CD14-positive monocyte (primary cell): ENCODE measurements around the gene FDPS. TPM values are rescaled to one million over a fixed set of nuclear protein-coding genes. Genes with fewer than 3 reads are reported as not detected.

Experiments used
- DNase-seq, 3 donors: peaks; one replicate each; pipeline ENCODE4 v3.0.0-alpha.2; 2011 to 2022
- H2AFZ ChIP-seq: 2 replicates; pipeline ENCODE4 v1.6.0; 2012; ENCODE audit warnings: mild to moderate bottlenecking, low read depth, low read length, inconsistent platforms; ENCODE audit not compliant: insufficient read depth, poor library complexity, severe bottlenecking
- H3K27ac ChIP-seq, 2 donors: 1 replicate in 1 of 2; 2 replicates in 1 of 2; pipeline ENCODE4 v1.5.1; 2012 to 2013; ENCODE audit warnings: low read length in 2 of 2, control low read depth in 1 of 2, inconsistent platforms in 1 of 2, low read depth in 1 of 2, mild to moderate bottlenecking in 1 of 2
- H3K27me3 ChIP-seq, 2 donors: one replicate each; pipeline versions ENCODE4 v1.6.0 to v1.6.1; 2011 to 2013; ENCODE audit warnings: low read length in 2 of 2; ENCODE audit not compliant: control insufficient read depth in 2 of 2, insufficient read depth in 2 of 2
- H3K36me3 ChIP-seq, 2 donors: replicated peaks in 1 of 2; 1 replicate in 1 of 2; 2 replicates in 1 of 2; pipeline versions ENCODE4 v1.5.1 to v1.6.1; 2012 to 2013; ENCODE audit warnings: low read length in 2 of 2, control low read depth in 1 of 2, inconsistent platforms in 1 of 2, mild to moderate bottlenecking in 1 of 2; ENCODE audit not compliant: insufficient read depth in 2 of 2, control insufficient read depth in 1 of 2
- H3K4me1 ChIP-seq, 2 donors: 1 replicate in 1 of 2; 2 replicates in 1 of 2; pipeline versions ENCODE4 v1.5.1 to v1.6.1; 2012 to 2013; ENCODE audit warnings: low read length in 2 of 2, control low read depth in 1 of 2, inconsistent platforms in 1 of 2, mild to moderate bottlenecking in 1 of 2, moderate library complexity in 1 of 2; ENCODE audit not compliant: insufficient read depth in 2 of 2, control insufficient read depth in 1 of 2
- H3K4me2 ChIP-seq: replicated peaks from 2 replicates; pipeline ENCODE3; 2012; ENCODE audit warnings: low read length, moderate library complexity, mild to moderate bottlenecking; ENCODE audit not compliant: poor library complexity, severe bottlenecking; ENCODE audit errors: extremely low read depth
- H3K4me3 ChIP-seq, 3 experiments: fragments of 200-600 bp in 1 of 3; sonication (generic) in 1 of 3; replicated peaks in 1 of 3; 1 replicate in 2 of 3; 2 replicates in 1 of 3; pipeline ENCODE4 v1.5.1; 2011 to 2013; ENCODE audit warnings: low read length in 3 of 3, mild to moderate bottlenecking in 3 of 3, control low read depth in 2 of 3, low read depth in 2 of 3, inconsistent platforms in 1 of 3, moderate library complexity in 1 of 3
- H3K79me2 ChIP-seq: 2 replicates; pipeline ENCODE4 v1.6.0; 2012; ENCODE audit warnings: mild to moderate bottlenecking, control low read depth, inconsistent platforms, low read length, moderate library complexity; ENCODE audit not compliant: insufficient read depth
- H3K9ac ChIP-seq: 2 replicates; pipeline ENCODE4 v1.6.0; 2017; ENCODE audit warnings: low read length, mild to moderate bottlenecking; ENCODE audit not compliant: insufficient read depth, poor library complexity, severe bottlenecking
- H3K9me3 ChIP-seq, 2 donors: replicated peaks in 1 of 2; 1 replicate in 1 of 2; 2 replicates in 1 of 2; pipeline versions ENCODE4 v1.5.1 to v1.6.1; 2012 to 2013; ENCODE audit warnings: low read length in 2 of 2, control low read depth in 1 of 2; ENCODE audit not compliant: control insufficient read depth in 1 of 2, insufficient read depth in 1 of 2
- H4K20me1 ChIP-seq: 2 replicates; pipeline ENCODE4 v1.6.0; 2012; ENCODE audit warnings: mild to moderate bottlenecking, low read length, control low read depth, moderate library complexity; ENCODE audit not compliant: insufficient read depth
- H3K27ac Mint-ChIP-seq, 7 donors: one replicate each; pipeline ENCODE4 v1.8.0; 2020; ENCODE audit warnings: mild to moderate bottlenecking in 7 of 7, mixed read lengths in 7 of 7, moderate library complexity in 6 of 7, inconsistent platforms in 2 of 7
- H3K27me3 Mint-ChIP-seq, 3 donors: one replicate each; pipeline ENCODE4 v1.8.0; 2021 to 2022; ENCODE audit warnings: low read depth in 3 of 3, mild to moderate bottlenecking in 3 of 3, mixed read lengths in 3 of 3, moderate library complexity in 3 of 3, inconsistent platforms in 1 of 3
- H3K36me3 Mint-ChIP-seq, 2 donors: one replicate each; pipeline ENCODE4 v1.8.0; 2020; ENCODE audit warnings: mixed read lengths in 2 of 2, inconsistent platforms in 1 of 2, mild to moderate bottlenecking in 1 of 2
- H3K4me1 Mint-ChIP-seq: one replicate; pipeline ENCODE4 v1.8.0; 2020; ENCODE audit warnings: mild to moderate bottlenecking, mixed read lengths
- H3K4me3 Mint-ChIP-seq, 2 donors: one replicate each; pipeline ENCODE4 v1.8.0; 2020; ENCODE audit warnings: mild to moderate bottlenecking in 2 of 2, mixed read lengths in 2 of 2, moderate library complexity in 1 of 2
- H3K9me3 Mint-ChIP-seq, 7 donors: one replicate each; pipeline ENCODE4 v1.8.0; 2020 to 2022; ENCODE audit warnings: mixed read lengths in 7 of 7, mild to moderate bottlenecking in 6 of 7, moderate library complexity in 6 of 7, inconsistent platforms in 2 of 7
- CTCF ChIP-seq: fragments of 200-600 bp; IDR thresholded peaks from one replicate; pipeline ENCODE4 v1.8.0; 2022; ENCODE audit warnings: antibody characterized with exemption, mild to moderate bottlenecking
- WGBS: methylation state at CpG from one replicate; pipeline ENCODE4 v1.1.5; 2013; ENCODE audit warnings: missing lambda C conversion rate; ENCODE audit not compliant: insufficient coverage; 5-methylcytosine and 5-hydroxymethylcytosine counted together
- intact Hi-C, 2 donors: fragments of 100-400 bp; cut with micrococcal nuclease; formaldehyde crosslinking; loops; one replicate each; pipeline versions ENCODE4 v1.15.0 to v1.15.1; 2023
- polyA plus RNA-seq, 3 donors: library from polyadenylated mRNA; depleted of rRNA in 1 of 3; unstranded in 2 of 3; stranded (reverse) in 1 of 3; fragments of 300-500 nt in 2 of 3; fragments of >200 nt in 1 of 3; fragmentation: Illumina TruSeq in 2 of 3; gene quantifications; 1 replicate in 2 of 3; 2 replicates in 1 of 3; pipeline ENCODE4 v1.2.3, GENCODE V29; 2012 to 2021

FDPS gene
- polyA plus RNA-seq, 3 donors = 92.5 to 123 (median 117) TPM

- no peak for TF ChIP-seq CTCF
- peaks cover 24 to 28% of the 10 kb centered on the region in 2 donors for H3K36me3 Mint-ChIP-seq
- WGBS = 14% methylated on average over 42 of the region's 61 CpGs
- intact Hi-C loops = no loop called here
- peak within 1 kb of the TSS; percentile 87 for H2AFZ ChIP-seq
- H3K27ac ChIP-seq = peak within 1 kb of the TSS; percentile 46 to 80
- H3K9me3 ChIP-seq = no peaks in the 10 kb centered on the region
- peak within 1 kb of the TSS; percentile 69 to 97 (median 83) for H3K4me3 ChIP-seq
- peaks cover 0 to 11% of the 10 kb centered on the region in 2 donors for H3K27me3 ChIP-seq
- peak within 1 kb of the TSS; percentile 77 for H3K4me2 ChIP-seq
- no peaks in the 10 kb centered on the region for H3K9me3 Mint-ChIP-seq
- peak; percentile 89 to 92 (median 90) for DNase-seq
- peak within 1 kb of the TSS; percentile 77 for H3K9ac ChIP-seq
- H3K4me1 ChIP-seq = peaks cover 30 to 42% of the 10 kb centered on the region in 2 donors
- peaks cover 4 to 10% (median 9%) of the 10 kb centered on the region in 3 donors for H3K27me3 Mint-ChIP-seq
- peaks cover 34% of the 10 kb centered on the region for H3K79me2 ChIP-seq
- H3K27ac Mint-ChIP-seq = peak within 1 kb of the TSS; percentile 88 to 95 (median 91)
- peaks cover 31% of the 10 kb centered on the region for H3K4me1 Mint-ChIP-seq
- peaks cover 31% of the 10 kb centered on the region for H4K20me1 ChIP-seq
- H3K36me3 ChIP-seq = peaks cover 22 to 27% of the 10 kb centered on the region in 2 donors
- peak within 1 kb of the TSS; percentile 90 to 93 for H3K4me3 Mint-ChIP-seq
These were observed 35.1 kb upstream of the FDPS start, which contains the start of gene CLK2 for GRCh38 chr1:155273343-155274245. Gene CLK2 (minus strand): TSS chr1:155273504. CDS start chr1:155270977, 2,527 bp downstream.

GRCh38 chr1:155277070-155277901 lies 31.4 kb upstream of the FDPS start, which contains the start of gene HCN3:
Gene HCN3 (plus strand): TSS chr1:155277463. CDS start chr1:155277591, 128 bp downstream.
- H3K9me3 Mint-ChIP-seq = no peaks in the 10 kb centered on the region
- Histone ChIP-seq H3K9ac (peak within 1 kb of the TSS; percentile 56), H3K9me3 (no peaks in the 10 kb centered on the region), H3K4me3 (peak within 1 kb of the TSS; percentile 33 to 82 (median 63)), H3K79me2 (peaks cover 8% of the 10 kb centered on the region), H3K27me3 (peaks cover 0 to 20% of the 10 kb centered on the region in 2 donors), H3K4me1 (peaks cover 28 to 35% of the 10 kb centered on the region in 2 donors), H4K20me1 (peaks cover 7% of the 10 kb centered on the region), H3K4me2 (peak within 1 kb of the TSS; percentile 99), H3K27ac (no peak within 1 kb of the TSS), H3K36me3 (no peaks in the 10 kb centered on the region), H2AFZ (peak within 1 kb of the TSS; percentile 95)
- TF ChIP-seq CTCF = peak; percentile 54
- peaks cover 12 to 19% (median 14%) of the 10 kb centered on the region in 3 donors for H3K27me3 Mint-ChIP-seq
- H3K4me1 Mint-ChIP-seq = peaks cover 33% of the 10 kb centered on the region
- WGBS = under 1% methylated on average over 63 of the region's 68 CpGs
- H3K27ac Mint-ChIP-seq = peak within 1 kb of the TSS in 1 of 7 donors; percentile 9
- intact Hi-C loops = loop anchor here (2.0 to 5.0 kb wide), 2 partner anchors 14 to 45 kb away; partner anchors contain the start of genes RUSC1 (in 1 of the 2) and SCAMP3 (in 1 of the 2)
- no peaks in the 10 kb centered on the region for H3K36me3 Mint-ChIP-seq
- peak within 1 kb of the TSS; percentile 75 to 87 for H3K4me3 Mint-ChIP-seq
- peak; percentile 89 to 96 (median 93) for DNase-seq
